Measurements from ENCODE around the gene SOX9.

The SOX9 gene

DNA sequence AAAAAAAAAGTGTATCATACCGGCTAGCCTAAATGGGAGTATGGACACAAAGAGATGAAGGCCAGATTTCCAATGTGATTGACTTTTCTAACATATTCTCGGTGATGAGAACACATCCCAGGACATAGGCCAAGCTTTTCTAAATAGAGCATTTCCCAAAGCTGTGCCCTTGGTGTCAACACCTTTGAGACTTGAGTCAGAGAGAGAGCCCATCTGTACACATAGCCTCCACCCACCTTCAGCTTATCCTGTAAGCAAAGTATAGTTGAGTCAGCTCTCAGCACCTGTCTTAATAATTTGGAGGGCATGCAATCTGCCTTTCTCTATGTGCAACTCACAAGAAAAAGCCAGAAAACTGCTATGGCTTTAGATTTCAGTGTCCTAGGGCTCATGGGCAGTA, 42.7 kb downstream of the SOX9 start:
- DNase-seq, result no peak

DNA sequence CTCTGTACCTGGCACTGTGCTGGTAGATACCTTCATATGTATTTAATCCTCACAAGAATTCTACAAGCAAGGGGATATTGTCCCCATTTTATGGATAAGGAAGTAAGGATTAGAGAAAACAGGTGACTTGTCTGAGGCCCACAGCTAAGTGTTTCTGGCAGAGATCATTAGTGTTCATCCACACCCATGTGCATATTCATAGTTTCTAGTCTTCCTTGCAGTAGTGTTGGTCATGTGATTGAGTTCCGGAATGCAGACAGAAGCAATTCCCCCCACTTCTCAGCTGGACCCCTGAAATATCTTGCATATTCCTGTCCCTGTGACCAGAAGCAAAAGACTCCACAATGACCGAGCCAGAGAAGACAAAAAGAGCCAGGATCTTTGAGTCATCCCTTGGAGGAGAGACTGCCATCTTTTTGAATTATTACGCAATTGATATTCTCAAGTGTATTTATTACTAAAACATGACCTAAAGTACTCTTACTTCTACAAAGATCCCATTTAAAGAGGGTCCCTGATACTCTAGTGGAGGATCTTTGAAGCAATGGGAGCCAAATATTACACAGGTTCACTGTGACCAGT, 43.4 kb downstream of the SOX9 start:
- DNase-seq, result no peak

DNA sequence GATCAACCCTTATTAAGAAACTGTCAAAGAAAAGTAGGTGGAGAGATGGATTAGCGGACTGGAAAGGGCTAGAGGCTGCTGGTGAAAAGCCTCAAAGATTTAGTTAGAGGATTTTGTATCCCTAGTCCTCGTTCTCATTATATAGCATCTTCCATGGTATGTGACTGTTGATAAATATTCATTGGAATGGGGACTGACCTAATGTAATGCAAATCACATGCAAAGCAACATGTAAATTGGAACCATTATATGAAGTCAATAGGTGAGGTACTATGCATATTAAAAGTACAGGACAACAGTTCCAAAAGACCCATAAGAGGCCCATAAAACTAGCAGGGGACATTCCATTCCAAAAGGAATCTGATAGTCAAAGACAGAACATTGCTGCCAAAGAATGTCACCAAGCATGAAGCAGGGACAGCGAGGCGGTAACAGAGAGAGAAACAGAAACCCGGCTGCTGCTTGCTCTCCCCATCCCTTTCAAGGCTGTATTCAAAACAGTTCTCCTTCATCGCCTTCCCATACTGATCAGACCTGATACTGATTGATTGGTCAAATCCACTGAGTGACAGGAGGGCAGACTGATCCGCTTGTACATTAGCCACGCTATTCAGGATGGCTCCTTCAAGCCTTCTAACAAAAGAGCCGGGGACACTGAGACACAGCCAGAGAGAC, 44.5 kb downstream of the SOX9 start:
- DNase-seq, result no peak

DNA sequence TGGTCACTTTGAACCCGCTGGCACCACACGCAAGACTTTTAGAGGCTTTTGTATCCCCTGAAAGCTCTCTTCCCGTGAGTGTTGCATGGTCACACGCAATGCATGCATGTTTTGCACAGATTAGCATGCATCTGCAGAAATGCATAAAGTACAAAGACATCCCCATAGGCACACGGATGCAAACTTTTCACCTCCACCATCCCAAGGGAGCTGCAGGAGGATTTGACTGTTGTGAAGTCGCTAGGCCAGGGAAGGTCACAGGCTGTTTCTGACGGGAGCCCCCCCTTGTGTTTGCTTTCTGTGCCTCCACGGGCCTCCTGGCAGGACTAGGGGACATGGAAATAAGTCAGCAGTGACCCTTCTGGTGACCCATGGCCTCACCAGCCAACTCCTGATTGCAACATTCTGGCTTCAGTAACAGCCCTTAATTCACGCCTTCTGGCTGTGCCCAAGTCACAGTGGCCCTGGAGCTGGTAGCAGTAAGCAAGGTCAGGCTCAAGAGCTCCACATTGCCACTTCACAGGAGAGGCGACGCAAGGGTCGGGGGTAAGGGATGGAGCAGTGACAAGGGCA, 45.1 kb downstream of the SOX9 start:
- no peak for DNase-seq

DNA sequence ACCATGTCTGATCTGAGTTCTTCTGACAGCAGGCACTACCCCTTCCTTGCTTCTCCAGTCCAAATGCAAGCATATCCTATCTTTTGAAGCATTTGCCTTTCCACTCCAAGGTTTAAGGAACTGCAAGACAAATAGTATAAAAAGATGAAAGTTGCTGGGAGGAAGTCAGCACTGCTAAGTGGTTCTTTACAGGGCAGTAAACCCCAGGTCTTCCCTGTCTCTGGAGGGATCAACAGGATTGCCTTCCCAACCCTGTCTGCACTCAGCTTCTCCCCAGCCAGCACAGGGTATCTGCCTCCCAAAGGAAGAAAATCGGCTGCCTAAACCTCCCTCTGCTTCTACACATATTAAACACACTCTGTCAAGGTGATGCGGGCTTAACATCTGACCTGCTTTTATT, 46.8 kb downstream of the SOX9 start:
- DNase-seq, result no peak

DNA sequence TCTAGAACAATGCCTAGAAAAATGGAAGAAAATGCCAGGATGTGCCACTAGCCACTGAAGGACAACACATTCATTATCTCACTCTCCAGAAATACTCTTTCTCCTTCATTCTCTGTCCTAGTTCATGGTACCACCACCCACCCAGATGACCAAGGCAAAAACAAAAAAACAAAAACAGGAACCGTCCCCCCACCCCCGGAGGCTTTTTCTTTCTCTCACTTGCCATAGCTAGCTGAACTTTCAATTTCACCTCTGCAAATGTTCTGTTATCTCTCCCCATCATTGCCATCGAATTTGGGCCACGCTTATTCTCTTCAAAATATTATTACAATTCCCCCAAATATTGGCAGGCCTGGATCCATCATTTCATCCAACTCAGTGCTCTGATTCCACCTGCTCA, 49.0 kb downstream of the SOX9 start:
- DNase-seq, result no peak

DNA sequence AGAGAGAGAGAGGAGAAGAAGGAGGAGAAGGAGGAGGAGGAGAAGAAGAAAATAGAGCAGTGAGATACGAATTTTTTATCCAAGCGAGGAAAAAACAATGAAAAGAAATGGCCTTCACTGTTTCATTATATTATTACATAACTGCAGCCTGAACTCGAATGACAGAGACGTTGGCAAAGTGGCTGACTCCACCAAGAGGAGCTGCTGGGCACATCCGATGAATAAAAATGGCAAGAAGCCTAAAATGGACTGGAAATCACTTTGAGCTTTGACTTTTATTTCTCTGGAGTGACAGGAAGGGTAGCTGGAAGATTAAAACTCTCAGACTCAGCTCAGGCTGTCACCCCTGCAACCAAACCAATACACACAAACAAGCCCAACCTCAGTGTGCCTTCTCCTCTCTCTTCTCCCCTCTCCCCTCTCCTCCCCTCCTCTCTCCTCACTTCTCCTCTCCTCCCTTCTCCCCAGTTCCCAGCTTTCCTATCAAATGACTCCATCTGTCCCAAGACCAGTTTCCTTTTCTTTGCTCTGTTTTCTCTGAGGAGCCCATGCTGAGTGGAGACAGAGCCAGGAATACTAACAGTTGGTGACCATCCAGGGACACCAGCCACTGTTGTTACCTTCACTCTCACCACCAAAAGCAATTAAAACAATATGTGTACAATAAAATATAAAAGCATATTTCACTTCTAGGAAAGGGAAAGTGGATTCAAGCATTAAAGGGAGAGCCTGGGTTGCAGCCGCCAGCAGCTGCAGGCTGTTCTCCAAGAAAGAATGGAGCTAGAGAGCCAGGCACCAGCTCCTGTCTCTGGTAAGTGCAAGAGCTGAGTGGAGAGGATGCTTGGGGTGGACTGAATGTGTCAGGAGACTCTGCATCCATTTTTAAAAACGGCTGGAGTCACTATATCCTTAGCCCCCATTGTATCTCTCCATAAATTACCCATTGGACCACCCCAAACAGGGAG, 51.2 kb downstream of the SOX9 start:
- no peak for DNase-seq

DNA sequence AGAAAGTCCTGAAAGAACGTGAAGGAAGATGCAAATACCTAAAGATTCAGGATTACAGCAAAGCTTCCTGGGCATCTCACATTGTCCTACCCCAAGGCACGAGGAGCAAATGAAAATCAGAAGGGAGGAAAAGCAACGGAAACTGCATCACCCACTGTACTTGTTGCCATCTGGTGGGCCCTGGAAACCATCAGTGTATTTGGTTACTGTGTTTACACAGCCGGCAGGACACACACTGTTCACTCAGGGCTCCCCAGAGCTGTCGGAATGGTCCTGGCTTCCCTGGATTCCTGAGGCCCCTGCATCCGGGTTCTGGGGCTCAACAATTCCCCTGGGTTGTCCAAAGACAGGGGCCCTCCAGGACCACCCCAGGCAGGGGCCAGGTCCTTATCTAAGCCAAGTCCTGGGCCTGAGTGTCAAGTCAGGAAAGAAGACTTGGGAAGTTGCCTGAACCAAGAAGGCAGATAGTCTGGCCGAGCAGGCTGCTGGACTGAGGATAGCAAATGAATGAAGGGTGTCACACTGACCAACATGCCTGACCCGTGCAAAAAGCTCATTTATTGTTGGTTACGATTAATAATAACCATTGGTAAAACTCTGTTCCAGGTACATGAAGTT, 52.8 kb downstream of the SOX9 start:
- no peak for DNase-seq

DNA sequence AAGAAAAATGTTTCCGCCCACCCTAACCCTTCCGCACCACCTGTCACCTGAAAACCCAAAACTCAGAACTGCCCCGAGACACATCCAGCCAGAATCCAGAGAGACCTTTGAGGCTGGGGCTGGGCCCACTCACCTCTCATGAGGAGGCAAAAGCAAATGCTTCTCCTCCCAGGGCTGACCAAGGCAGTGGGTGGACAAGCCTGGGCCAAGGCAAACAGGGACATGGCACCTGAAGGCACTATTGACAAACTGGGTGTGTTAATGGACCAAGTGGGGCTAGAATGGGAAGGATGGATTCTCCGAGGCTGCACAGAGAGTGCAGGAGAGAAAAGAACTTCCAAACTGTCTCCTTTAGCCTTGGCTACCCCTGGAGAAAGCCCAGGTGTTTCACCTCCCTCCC, 54.4 kb downstream of the SOX9 start:
- no peak for DNase-seq
